Parathyroid adenoma (tissue), 2 donors: ENCODE measurements around the gene SELENON.

Source experiments
- H2AFZ ChIP-seq: fragments of 300-600 bp; sonication (generic); one replicate; pipeline ENCODE4 v1.7.0; 2017; ENCODE audit warnings: antibody characterized with exemption, mild to moderate bottlenecking
- H3K27ac ChIP-seq: fragments of 300-600 bp; sonication (generic); one replicate; pipeline ENCODE4 v1.7.0; 2017
- H3K27me3 ChIP-seq: fragments of 300-600 bp; sonication (generic); one replicate; pipeline ENCODE4 v1.7.0; 2017; ENCODE audit warnings: low read length; ENCODE audit not compliant: control insufficient read depth, insufficient read depth
- H3K36me3 ChIP-seq: fragments of 300-600 bp; sonication (generic); one replicate; pipeline ENCODE4 v1.7.0; 2017; ENCODE audit warnings: low read length; ENCODE audit not compliant: control insufficient read depth, insufficient read depth
- H3K4me1 ChIP-seq: fragments of 300-600 bp; sonication (generic); one replicate; pipeline ENCODE4 v1.7.0; 2017; ENCODE audit warnings: control low read depth
- H3K4me2 ChIP-seq: fragments of 300-600 bp; sonication (generic); one replicate; pipeline ENCODE4 v1.7.0; 2017; ENCODE audit warnings: low read length
- H3K4me3 ChIP-seq: fragments of 300-600 bp; sonication (generic); one replicate; pipeline ENCODE4 v1.7.0; 2017; ENCODE audit warnings: low read depth, low read length
- H3K79me2 ChIP-seq: fragments of 300-600 bp; sonication (generic); one replicate; pipeline ENCODE4 v1.7.0; 2017; ENCODE audit warnings: control low read depth
- H3K9ac ChIP-seq: fragments of 300-600 bp; sonication (generic); one replicate; pipeline ENCODE4 v1.7.0; 2017; ENCODE audit warnings: mild to moderate bottlenecking
- H3K9me3 ChIP-seq: fragments of 300-600 bp; sonication (generic); one replicate; pipeline ENCODE4 v1.7.0; 2017; ENCODE audit warnings: low read length; ENCODE audit not compliant: control insufficient read depth
- TF ChIP-seq, protein P1 (sequence below): fragments of 300-600 bp; sonication (generic); IDR thresholded peaks from one replicate; pipeline ENCODE4 v1.7.0; 2017; ENCODE audit warnings: antibody characterized with exemption, mild to moderate bottlenecking
- donor health status: primary hyperparathyroidism.

SELENON gene

GRCh38 chr1:25799352-25799934 is 550 bp upstream of the SELENON start:
- H2AFZ ChIP-seq, result peak overlapping the region; percentile 81
- peak overlapping the region; percentile 61 for H3K4me2 ChIP-seq
- no peaks in the 10 kb centered on the region for H3K79me2 ChIP-seq
- no peaks in the 10 kb centered on the region for H3K4me1 ChIP-seq
- H3K9me3 ChIP-seq, result no peaks in the 10 kb centered on the region
- H3K4me3 ChIP-seq, result peak overlapping the region; percentile 48
- TF ChIP-seq, protein P1, sequence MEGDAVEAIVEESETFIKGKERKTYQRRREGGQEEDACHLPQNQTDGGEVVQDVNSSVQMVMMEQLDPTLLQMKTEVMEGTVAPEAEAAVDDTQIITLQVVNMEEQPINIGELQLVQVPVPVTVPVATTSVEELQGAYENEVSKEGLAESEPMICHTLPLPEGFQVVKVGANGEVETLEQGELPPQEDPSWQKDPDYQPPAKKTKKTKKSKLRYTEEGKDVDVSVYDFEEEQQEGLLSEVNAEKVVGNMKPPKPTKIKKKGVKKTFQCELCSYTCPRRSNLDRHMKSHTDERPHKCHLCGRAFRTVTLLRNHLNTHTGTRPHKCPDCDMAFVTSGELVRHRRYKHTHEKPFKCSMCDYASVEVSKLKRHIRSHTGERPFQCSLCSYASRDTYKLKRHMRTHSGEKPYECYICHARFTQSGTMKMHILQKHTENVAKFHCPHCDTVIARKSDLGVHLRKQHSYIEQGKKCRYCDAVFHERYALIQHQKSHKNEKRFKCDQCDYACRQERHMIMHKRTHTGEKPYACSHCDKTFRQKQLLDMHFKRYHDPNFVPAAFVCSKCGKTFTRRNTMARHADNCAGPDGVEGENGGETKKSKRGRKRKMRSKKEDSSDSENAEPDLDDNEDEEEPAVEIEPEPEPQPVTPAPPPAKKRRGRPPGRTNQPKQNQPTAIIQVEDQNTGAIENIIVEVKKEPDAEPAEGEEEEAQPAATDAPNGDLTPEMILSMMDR, result no peak
- H3K9ac ChIP-seq, result no peak overlapping the region
- peak overlapping the region; percentile 56 for H3K27ac ChIP-seq
- no peaks in the 10 kb centered on the region for H3K27me3 ChIP-seq
- no peaks in the 10 kb centered on the region for H3K36me3 ChIP-seq

DNA sequence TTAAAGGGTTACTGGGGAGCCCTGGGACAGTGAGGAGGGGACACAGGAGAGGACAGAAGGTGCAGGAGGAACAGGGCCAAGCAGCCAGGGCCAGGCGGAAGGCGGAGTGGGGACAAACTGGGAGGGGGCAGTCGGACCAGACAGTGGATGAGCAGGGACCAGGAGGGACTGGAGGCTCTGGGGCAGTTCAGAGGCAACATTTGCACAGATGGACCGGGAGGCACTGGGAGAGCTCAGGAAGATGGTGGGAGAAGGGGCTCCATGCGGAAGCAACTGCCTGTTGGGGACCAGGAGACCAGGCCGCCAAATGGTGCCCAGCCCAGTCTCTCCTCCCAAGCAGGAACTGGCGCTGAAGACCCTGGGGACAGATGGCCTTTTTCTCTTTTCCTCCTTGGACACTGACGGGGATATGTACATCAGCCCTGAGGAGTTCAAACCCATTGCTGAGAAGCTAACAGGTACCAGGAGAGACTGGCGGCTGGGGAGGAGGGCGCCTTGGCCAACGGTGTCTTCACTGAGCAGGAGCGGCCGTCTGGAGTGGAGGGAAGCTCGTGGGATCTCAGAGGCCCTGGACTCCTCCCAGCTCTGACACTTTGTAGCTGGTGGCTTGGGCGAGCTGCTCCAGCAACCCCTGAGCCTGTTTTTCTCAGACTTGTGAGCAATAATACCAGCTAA is 847 bp downstream of the SELENON start:
- peak overlapping the region; percentile 1 for H2AFZ ChIP-seq
- H3K27ac ChIP-seq, result no peak overlapping the region
- H3K36me3 ChIP-seq, result no peaks in the 10 kb centered on the region
- peak overlapping the region; percentile 62 for H3K4me3 ChIP-seq
- H3K9me3 ChIP-seq, result no peaks in the 10 kb centered on the region
- H3K4me1 ChIP-seq, result no peaks in the 10 kb centered on the region
- no peaks in the 10 kb centered on the region for H3K79me2 ChIP-seq
- H3K9ac ChIP-seq, result no peak overlapping the region
- TF ChIP-seq, protein P1, result no peak
- peak overlapping the region; percentile 87 for H3K4me2 ChIP-seq
- H3K27me3 ChIP-seq, result no peaks in the 10 kb centered on the region

DNA sequence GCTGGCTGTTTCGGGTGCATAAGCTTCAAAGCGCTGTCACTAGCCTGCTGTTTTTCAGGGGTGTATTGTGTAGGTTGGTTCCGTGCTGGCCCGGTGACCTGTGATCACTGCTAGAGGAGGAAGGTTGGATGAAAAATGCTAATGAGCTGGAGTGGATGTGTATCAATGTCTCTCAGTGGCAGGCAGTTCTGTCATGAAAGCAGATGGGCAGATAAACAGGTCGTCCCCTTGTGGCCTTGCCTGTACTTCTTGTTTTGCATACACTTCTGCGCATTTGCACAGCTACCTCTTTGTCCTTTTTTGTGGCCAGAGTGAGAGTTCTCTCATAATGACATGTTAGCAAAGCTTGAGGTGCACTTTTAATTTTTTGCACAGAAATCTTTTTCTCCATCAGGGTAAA is 2.9 kb downstream of the SELENON start:
- no peaks in the 10 kb centered on the region for H3K9me3 ChIP-seq
- H3K79me2 ChIP-seq, result no peaks in the 10 kb centered on the region
- peak overlapping the region; percentile 27 for H3K4me3 ChIP-seq
- no peak overlapping the region for H2AFZ ChIP-seq
- H3K4me2 ChIP-seq, result peak overlapping the region; percentile 53
- H3K36me3 ChIP-seq, result no peaks in the 10 kb centered on the region
- H3K9ac ChIP-seq, result no peak overlapping the region
- no peaks in the 10 kb centered on the region for H3K4me1 ChIP-seq
- H3K27ac ChIP-seq, result no peak overlapping the region
- no peaks in the 10 kb centered on the region for H3K27me3 ChIP-seq
- TF ChIP-seq, protein P1, result no peak

DNA sequence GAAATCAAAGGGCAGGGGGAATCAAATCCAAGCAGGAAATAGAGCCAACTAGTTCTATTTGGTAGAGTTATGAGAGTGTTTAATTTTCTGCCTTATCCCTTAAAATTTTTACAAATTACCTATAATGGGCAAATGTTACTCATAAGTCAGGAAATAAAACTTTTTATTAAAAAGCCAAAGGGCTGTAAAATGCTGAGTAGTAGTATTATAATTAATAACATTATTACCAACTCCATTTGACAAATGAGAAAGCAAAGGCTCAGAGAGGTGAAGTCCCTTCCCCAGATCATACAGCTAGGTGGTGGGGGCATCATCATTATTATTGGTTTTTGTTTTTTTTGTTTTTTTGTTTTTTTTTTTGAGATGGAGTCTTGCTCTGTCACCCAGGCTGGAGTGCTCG is 3.4 kb downstream of the SELENON start:
- Histone ChIP-seq H2AFZ (no peak overlapping the region), H3K4me2 (peak overlapping the region; percentile 53), H3K4me3 (no peak overlapping the region), H3K9me3 (no peaks in the 10 kb centered on the region), H3K4me1 (no peaks in the 10 kb centered on the region), H3K27me3 (no peaks in the 10 kb centered on the region), H3K27ac (no peak overlapping the region), H3K79me2 (no peaks in the 10 kb centered on the region), H3K9ac (no peak overlapping the region), H3K36me3 (no peaks in the 10 kb centered on the region)
- TF ChIP-seq, protein P1, result no peak
